Endothelial cell of umbilical vein (primary cell): ENCODE data around the gene PPP1R12A. TPM values are rescaled to one million over a fixed set of nuclear protein-coding genes. Genes with fewer than 3 reads are reported as not detected.

Experiments used
- BruUV-seq: library from RNA; stranded (reverse); fragments of 400-500 nt; replicated peaks from 2 replicates; lab custom pipeline; 2021; lab: Mats Ljungman, UMichigan
- CTCF ChIA-PET: fragments of 300-600, 350-600 bp; sonication (Branson Sonifier 250); formaldehyde crosslinking; loops from one replicate; lab custom pipeline; 2021; ENCODE audit warnings: antibody characterized with exemption, inconsistent platforms; lab: Charles Lee
- POLR2A ChIA-PET: fragments of 300-600, 350-600 bp; sonication (Branson Sonifier 250); formaldehyde crosslinking; loops from one replicate; lab custom pipeline; 2021; ENCODE audit warnings: antibody characterized with exemption, inconsistent platforms; lab: Charles Lee
- DNase-seq: peaks from one replicate; pipeline ENCODE4 v3.0.0-alpha.2; 2011; ENCODE audit warnings: low read depth, low spot score
- FAIRE-seq: peaks from 2 replicates; lab custom pipeline; 2011; peaks lifted over from hg19 to GRCh38; lab: Jason Lieb, UNC
- H2AFZ ChIP-seq: 2 replicates; pipeline ENCODE4 v1.6.0; 2012; ENCODE audit warnings: low read depth, low read length, control low read depth, inconsistent platforms
- H3K27ac ChIP-seq: 2 replicates; pipeline ENCODE4 v1.5.1; 2011; ENCODE audit warnings: low read depth, mild to moderate bottlenecking, control low read depth, low read length, moderate library complexity; ENCODE audit not compliant: insufficient read depth
- H3K27me3 ChIP-seq, 2 experiments: 2 replicates each; pipeline versions ENCODE4 v1.6.0 to v1.6.1; 2011; ENCODE audit warnings: low read length in 2 of 2, mixed read lengths in 1 of 2; ENCODE audit not compliant: control insufficient read depth in 2 of 2, insufficient read depth in 2 of 2
- H3K36me3 ChIP-seq, 2 experiments: 2 replicates in 1 of 2; 3 replicates in 1 of 2; pipeline ENCODE4 v1.5.1; 2011; ENCODE audit warnings: low read length in 2 of 2, mild to moderate bottlenecking in 1 of 2, moderate library complexity in 1 of 2; ENCODE audit not compliant: control insufficient read depth in 2 of 2, insufficient read depth in 2 of 2; ENCODE audit errors: extremely low read depth in 1 of 2
- H3K4me1 ChIP-seq: 3 replicates; pipeline ENCODE4 v1.5.1; 2011; ENCODE audit warnings: mild to moderate bottlenecking, low read length; ENCODE audit not compliant: control insufficient read depth, insufficient read depth; ENCODE audit errors: extremely low read depth
- H3K4me2 ChIP-seq: 2 replicates; pipeline ENCODE4 v1.6.1; 2011; ENCODE audit warnings: low read length, control low read depth, mixed read lengths; ENCODE audit not compliant: insufficient read depth
- H3K4me3 ChIP-seq, 3 experiments: fragments of 200-600 bp in 1 of 3; sonication (generic), shearing (Covaris generic) in 1 of 3; replicated peaks in 1 of 3; 2 replicates each; pipeline ENCODE4 v1.5.1; 2011 to 2016; ENCODE audit warnings: control low read depth in 3 of 3, low read length in 3 of 3, mild to moderate bottlenecking in 2 of 3, inconsistent platforms in 1 of 3, low read depth in 1 of 3, moderate library complexity in 1 of 3; ENCODE audit not compliant: insufficient read depth in 1 of 3
- H3K79me2 ChIP-seq: 2 replicates; pipeline ENCODE4 v1.6.0; 2012; ENCODE audit warnings: low read length, inconsistent platforms; ENCODE audit not compliant: control insufficient read depth, insufficient read depth
- H3K9ac ChIP-seq: replicated peaks from 2 replicates; pipeline ENCODE3; 2011; ENCODE audit warnings: low read length, control low read depth; ENCODE audit not compliant: insufficient read depth; ENCODE audit errors: extremely low read depth
- H3K9me1 ChIP-seq: replicated peaks from 3 replicates; pipeline ENCODE4 v1.6.0; 2011; ENCODE audit warnings: mild to moderate bottlenecking, low read length; ENCODE audit not compliant: control insufficient read depth, insufficient read depth; ENCODE audit errors: extremely low read depth
- H3K9me3 ChIP-seq: replicated peaks from 2 replicates; pipeline ENCODE4 v1.5.1; 2012; ENCODE audit warnings: low read length, inconsistent platforms; ENCODE audit not compliant: control insufficient read depth, insufficient read depth
- H4K20me1 ChIP-seq: replicated peaks from 2 replicates; pipeline ENCODE3; 2011; ENCODE audit warnings: mild to moderate bottlenecking, low read length; ENCODE audit not compliant: control insufficient read depth, insufficient read depth; ENCODE audit errors: extremely low read depth
- CTCF ChIP-seq, 2 donors: IDR thresholded peaks; 1 replicate in 1 of 2; 2 replicates in 1 of 2; pipeline ENCODE4 v1.5.1; 2011; ENCODE audit warnings: low read length in 2 of 2, mild to moderate bottlenecking in 2 of 2, moderate library complexity in 2 of 2, control low read depth in 1 of 2, inconsistent platforms in 1 of 2, low read depth in 1 of 2; ENCODE audit not compliant: insufficient read depth in 1 of 2; ENCODE audit errors: extremely low read depth in 1 of 2
- EZH2 ChIP-seq: IDR thresholded peaks from 2 replicates; pipeline ENCODE4 v1.6.1; 2012; ENCODE audit warnings: borderline replicate concordance, low read depth, mild to moderate bottlenecking, moderate library complexity, low read length, inconsistent platforms; ENCODE audit not compliant: severe bottlenecking
- FOS ChIP-seq: IDR thresholded peaks from 2 replicates; pipeline ENCODE4 v1.6.1; 2011; ENCODE audit warnings: mild to moderate bottlenecking, low read length, moderate library complexity, borderline replicate concordance; ENCODE audit not compliant: insufficient read depth
- GATA2 ChIP-seq: IDR thresholded peaks from 2 replicates; pipeline ENCODE4 v1.7.0; 2011; ENCODE audit warnings: low read depth, mild to moderate bottlenecking, moderate library complexity, mixed read lengths, low read length; ENCODE audit not compliant: insufficient read length, insufficient read depth
- JUN ChIP-seq: IDR thresholded peaks from 2 replicates; pipeline ENCODE4 v1.6.1; 2011; ENCODE audit warnings: borderline replicate concordance, low read depth; ENCODE audit not compliant: insufficient read length, insufficient read depth
- MAX ChIP-seq: IDR thresholded peaks from 2 replicates; pipeline ENCODE4 v1.6.1; 2011; ENCODE audit not compliant: insufficient read depth, insufficient read length
- MYC ChIP-seq: IDR thresholded peaks from one replicate; pipeline ENCODE4 v1.6.1; 2011; ENCODE audit warnings: mild to moderate bottlenecking, low read depth, low read length
- POLR2A ChIP-seq: IDR thresholded peaks from 2 replicates; pipeline ENCODE4 v1.6.1; 2012; ENCODE audit warnings: low read depth, mild to moderate bottlenecking, control low read depth, low read length
- POLR2AphosphoS5 ChIP-seq: IDR thresholded peaks from 2 replicates; pipeline ENCODE4 v1.6.1; 2012; ENCODE audit warnings: low read depth, mild to moderate bottlenecking, control low read depth, low read length, moderate library complexity; ENCODE audit not compliant: insufficient read depth
- dilution Hi-C: fragments of 300-500 bp; cut with MboI; formaldehyde crosslinking; loops from one replicate; pipeline ENCODE4 v1.15.0; 2019; ENCODE audit warnings: low sequenced_read_pairs; ENCODE audit not compliant: extremely low pct_ligation_motif_present
- intact Hi-C: fragments of 100-400 bp; cut with micrococcal nuclease; formaldehyde crosslinking; loops from one replicate; pipeline ENCODE4 v1.10.0; 2022
- polyA plus RNA-seq, 4 experiments: library from polyadenylated mRNA; depleted of rRNA in 3 of 4; stranded (reverse) in 3 of 4; unstranded in 1 of 4; fragments of >200 nt; gene quantifications; 2 replicates each; pipeline versions ENCODE4 v1.2.1 to v1.2.3, GENCODE V29; 2011 to 2012; ENCODE audit warnings: missing spikeins in 1 of 4
- total RNA-seq: library from RNA; stranded (reverse); gene quantifications from 2 replicates; pipeline ENCODE4 v1.2.3, GENCODE V29; 2021

The PPP1R12A gene
- total and polyA plus RNA-seq, 2 donors (not counting 3 experiments of a cell fraction or from before 2014, with no cell fraction given): 12.9 to 83.9 TPM

GRCh38 chr12:79983986-79984620 is 49.2 kb upstream of the PPP1R12A start:
- BruUV-seq: no TSS peak
- peaks cover 3 to 6% of the 10 kb centered on the region in 2 experiments for H3K27me3 ChIP-seq
- intact Hi-C loops (no loop called here), dilution Hi-C loops (no loop called here)
- no peak overlapping the region for H2AFZ ChIP-seq
- H3K4me1 ChIP-seq: no peaks in the 10 kb centered on the region
- no peaks in the 10 kb centered on the region for H3K9me1 ChIP-seq
- H4K20me1 ChIP-seq: no peaks in the 10 kb centered on the region
- no peak for DNase-seq
- ChIA-PET CTCF (interaction anchor here (0.5 to 1.0 kb wide), 2 partner anchors 35 to 97 kb away, joined by 3 to 5 read pairs; no protein-coding TSS in a partner anchor), POLR2A (interaction anchor here (0.6 kb wide), 1 partner anchor 8 kb away, joined by 5 read pairs; no protein-coding TSS in a partner anchor)
- H3K9ac ChIP-seq: no peak overlapping the region
- no peak overlapping the region for H3K4me2 ChIP-seq
- no peak for TF ChIP-seq FOS
- no peak for TF ChIP-seq EZH2
- TF ChIP-seq JUN: no peak
- no peak for TF ChIP-seq CTCF (IDR thresholded peaks at IDR 0.05; ENCODE audit: extremely low read depth in 1 of 2, insufficient read depth in 1 of 2, low read depth in 1 of 2, low read length in 2 of 2)
- TF ChIP-seq GATA2: no peak
- no peak for TF ChIP-seq POLR2A
- TF ChIP-seq MAX: no peak
- no peak for TF ChIP-seq POLR2AphosphoS5
- no peak for TF ChIP-seq MYC
- no peaks in the 10 kb centered on the region for H3K79me2 ChIP-seq
- no peaks in the 10 kb centered on the region for H3K9me3 ChIP-seq
- no peak overlapping the region for H3K27ac ChIP-seq
- no peak overlapping the region for H3K4me3 ChIP-seq
- no peaks in the 10 kb centered on the region for H3K36me3 ChIP-seq
- no peak for FAIRE-seq
